HG02610 (cell line): Measurements from ENCODE around the gene GLDN.
A peak's percentile ranks its signal among the peaks of the same experiment; 100 is the strongest.

Source experiments
- ATAC-seq: cut with Tn5 transposase; IDR thresholded peaks from one replicate; pipeline ENCODE4 v1.9.1; 2021; ENCODE audit warnings: mild to moderate bottlenecking, moderate library complexity; ENCODE audit not compliant: unreplicated experiment

The GLDN gene

DNA sequence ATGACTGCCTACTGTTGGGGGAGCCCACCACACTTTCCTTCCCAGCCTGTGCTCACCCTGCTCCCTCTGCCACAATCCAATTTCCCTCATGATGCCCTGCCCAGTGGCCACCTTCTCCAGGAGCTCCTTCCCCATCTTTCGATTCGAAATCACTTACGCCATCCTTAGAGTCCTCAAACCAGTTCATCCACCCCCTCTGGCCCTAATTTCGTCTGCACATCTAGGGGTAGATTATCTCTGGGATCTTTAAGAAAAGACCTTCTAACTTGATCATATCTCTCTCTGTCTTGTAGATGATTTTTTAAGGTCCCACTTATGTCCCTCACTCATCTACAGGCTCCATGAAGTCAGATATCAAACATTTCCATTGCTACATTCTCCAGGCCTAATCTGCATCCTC, 20.1 kb upstream of the GLDN start:
- no peak for ATAC-seq

DNA sequence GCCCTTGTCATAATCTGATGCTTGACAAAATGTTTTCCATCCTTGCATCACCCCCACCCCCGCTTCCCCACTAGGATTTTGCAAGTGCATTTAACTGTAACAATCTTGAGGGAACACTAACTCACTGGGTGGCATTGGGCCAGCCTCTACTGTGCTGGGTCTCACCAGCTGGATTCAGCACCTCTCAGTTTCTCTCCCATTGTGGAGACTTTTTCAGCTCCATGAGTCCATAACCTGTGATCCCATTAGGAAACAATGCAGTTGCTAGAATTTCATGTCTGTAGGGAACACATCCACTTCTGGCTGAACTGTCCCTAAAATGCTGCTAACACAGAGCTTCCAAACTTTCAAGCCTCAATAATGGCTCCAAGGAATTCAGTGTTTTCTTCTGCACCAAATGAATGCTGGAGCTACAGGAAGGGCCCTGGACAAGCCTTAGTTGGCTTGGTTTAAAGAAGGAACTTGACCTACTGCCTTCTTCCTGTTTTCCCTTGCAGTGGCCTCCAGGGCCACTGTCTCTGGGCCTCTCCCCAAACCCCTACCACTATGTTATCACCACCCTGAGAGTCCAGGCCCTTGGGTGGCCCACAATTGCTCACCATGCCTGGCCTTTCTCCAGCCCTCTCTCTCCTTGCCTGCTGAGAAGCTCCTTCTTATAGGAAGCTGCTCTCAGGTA, 18.7 kb upstream of the GLDN start:
- no peak for ATAC-seq

DNA sequence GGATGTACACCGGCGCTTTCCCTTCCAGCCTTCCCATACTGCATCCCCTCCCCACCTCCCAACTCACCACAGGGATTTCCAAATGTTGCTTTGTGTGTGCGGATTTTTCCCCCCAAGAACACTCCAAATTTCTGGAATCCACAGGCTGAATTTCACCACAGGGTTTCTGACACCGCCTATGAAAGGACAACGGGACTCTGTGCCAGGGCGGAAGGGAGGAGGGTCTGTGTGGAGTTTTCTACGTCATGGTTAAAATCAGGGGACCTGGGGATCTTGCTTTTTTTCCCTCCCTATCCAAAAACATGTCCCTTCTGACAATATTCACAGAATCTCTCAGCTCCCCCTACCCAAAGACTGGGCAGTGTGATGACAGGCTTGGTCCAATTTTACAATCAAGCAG, 17.7 kb upstream of the GLDN start:
- ATAC-seq: no peak

GRCh38 chr15:51325167-51325566, 16.3 kb upstream of the GLDN start:
- no peak for ATAC-seq

DNA sequence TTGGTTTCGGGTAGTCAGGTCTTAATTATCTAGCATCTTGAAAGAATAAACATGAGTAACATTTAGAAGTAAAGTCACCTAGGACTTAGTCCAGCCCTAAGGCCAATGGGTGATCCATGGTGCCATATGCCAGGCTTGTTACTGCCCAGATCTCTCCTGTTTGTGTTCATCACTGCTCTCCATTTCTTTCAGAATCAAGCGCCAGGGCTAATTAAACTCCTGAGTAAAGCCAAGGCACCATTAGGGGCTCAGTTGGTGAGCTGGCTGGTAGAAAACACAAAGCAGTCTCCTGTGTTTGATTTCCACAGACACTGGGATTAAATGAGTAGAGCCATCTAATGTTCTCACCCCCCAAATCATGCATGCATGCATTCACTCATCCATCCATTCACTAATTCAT, 14.4 kb upstream of the GLDN start:
- ATAC-seq: no peak

DNA sequence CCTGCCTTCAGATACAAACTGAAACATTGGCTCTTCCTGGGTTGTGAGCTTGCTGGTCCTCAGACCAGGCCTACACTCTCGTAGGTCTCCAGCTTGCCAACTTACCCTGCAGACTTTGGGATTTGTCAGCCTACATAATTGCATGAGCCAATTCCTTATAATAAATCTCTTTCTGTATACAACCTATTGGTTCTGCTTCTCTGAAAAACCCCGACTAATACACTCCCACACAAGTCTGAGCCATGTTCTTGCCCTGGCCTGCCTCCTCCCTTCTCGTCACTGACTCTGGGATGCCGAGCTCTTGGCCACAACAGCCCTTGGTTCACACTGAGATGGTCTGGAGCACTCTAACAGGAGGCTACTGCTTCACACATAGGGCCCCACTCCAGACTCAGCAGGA, 12.5 kb upstream of the GLDN start:
- ATAC-seq: no peak

DNA sequence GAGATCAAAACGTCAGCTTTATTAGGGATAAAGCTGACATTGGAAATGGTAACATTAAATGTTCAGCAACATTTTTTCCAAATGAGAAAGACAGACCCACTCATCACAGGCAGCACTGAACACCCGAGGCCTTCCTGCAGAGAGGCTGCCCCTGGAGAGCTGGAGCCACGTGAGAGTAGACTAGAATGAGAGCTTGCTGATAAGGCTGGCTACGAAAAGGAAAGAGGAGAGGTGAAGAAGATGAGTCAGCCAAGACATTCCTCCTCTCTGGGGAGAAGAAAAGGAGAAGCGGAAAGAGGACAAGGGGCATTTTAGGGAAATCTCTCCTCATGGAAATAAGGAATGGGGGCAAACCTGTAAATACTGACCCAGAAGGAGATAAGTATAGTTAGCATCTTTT, 10.3 kb upstream of the GLDN start:
- ATAC-seq: no peak

- ATAC-seq: no peak
Observed at GRCh38 chr15:51332206-51333147, 9.0 kb upstream of the GLDN start.

GRCh38 chr15:51333571-51333970, 7.9 kb upstream of the GLDN start:
- no peak for ATAC-seq

DNA sequence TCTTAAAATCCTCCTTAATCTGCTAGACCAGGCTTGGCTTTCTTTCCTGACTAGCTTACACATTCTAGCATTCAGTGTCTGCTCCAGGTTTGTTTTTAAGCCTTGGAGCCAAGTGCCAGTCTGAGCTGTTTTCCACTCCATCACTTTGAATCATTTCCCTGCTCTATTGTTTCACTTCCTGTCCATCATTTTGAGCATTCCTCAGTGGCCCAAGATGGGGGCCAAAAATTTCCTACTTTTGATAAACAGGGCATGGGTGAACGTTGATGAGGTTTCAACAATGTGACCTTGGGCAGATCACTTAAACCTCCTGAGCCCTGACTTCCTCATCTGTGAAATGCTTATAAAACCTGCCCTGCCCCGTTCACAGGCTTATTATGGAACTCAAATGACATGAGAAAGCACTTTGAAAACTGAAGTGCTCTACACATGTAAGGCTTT, 7.4 kb upstream of the GLDN start:
- no peak for ATAC-seq

GRCh38 chr15:51335087-51335486, 6.4 kb upstream of the GLDN start:
- peak; percentile 3 for ATAC-seq

DNA sequence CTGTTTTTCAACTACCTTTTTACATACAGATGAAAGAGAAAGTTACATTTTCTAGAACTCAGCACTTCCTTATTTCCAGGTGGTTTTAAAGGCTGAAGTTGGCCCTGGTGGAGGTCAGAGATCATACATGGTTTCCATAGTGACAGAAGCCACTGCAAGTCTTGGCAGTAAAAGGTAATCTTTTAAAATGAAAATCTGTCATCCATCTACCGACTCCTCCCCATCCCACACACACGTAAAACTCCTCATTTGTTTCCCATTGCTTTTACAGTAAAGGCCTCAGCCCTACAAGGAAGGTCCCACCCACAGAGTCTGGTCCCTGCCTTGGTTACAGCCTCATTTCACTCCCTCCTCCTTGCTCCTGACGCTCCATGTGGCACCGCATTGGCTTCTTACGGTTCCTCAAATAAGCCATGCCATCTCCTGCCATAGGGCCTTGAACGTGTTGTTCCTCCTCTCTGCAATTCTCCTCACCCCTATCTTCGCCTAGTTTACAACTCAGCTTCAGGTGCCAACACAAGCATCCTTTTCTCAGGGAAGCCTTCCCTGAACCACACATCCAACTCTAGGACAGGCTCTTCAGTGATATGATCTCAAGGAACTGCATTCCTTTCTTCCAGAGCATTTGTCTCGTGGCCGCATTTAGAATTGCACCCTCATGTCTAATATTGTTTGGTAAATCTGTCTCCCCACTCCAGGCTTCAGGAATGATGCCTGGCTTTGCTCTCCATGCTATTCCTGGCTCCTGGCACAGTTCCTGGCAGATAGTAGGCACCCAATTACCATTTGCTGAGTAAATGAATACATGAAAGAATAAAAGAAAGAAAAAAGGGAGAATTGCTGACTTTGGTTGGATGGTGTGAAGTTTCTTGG, 5.7 kb upstream of the GLDN start:
- peak; percentile 77 for ATAC-seq

DNA sequence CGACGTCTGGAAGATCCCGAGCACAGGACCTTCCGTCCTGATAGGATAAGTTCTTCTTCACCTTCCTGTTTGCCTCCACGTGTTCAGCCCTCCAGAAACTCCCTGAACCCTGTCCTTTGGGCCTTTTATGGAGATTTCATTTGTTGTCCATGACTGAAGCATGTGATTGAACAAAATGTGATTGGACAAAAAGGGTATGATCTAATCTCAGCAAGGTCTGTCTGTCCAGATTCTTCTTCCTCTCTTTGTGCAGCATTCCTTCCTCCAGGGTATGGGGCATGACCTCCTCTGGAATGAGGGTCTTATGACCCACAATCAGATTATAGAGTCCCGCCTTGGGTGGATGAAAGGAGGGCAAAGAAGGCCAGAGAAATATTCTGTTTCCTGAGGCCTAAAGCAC, 3.0 kb upstream of the GLDN start, which contains the start of gene CYP19A1:
Gene CYP19A1, minus strand, starts transcription at position 101 of the 400 bp plus-strand sequence. CDS start 95,684 bp downstream, outside the sequence.
- ATAC-seq: no peak

DNA sequence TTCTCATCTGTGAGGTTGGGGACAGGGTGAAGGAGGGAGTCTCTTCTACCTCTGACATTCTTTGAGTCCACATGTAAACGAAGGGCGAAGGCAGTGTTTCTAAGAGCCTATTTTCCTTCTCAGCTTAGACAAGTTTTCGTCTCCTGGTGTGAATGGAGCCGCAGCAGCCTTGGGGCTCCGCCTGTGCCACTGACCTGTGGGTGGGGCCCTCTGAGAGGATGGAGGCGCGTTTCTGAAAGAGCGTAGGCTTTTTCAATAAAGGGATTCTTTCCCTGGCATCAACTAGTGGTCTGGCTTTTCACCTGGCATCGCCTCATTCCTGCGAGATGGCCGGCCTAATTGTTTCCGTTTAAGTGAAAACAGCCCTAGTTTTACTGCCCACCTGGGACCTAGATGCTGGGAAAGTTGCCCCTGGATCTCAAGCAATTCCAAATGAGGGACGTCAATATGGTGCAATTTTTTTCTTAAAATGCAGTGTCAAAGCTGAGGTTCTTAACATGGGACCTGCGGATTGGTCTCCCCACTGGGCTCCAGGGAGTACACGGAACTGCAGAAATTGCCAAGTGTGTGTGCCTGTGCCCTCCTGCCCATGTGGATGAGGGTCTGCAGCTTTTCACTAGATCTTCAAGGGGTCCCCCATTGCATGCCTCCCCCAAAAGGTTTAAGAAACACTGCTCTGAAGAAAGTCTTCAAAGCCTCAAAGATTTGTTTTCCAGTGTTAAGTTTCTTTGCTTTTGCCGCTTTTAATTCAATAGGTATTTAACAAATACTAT, 958 bp downstream of the GLDN start:
- no peak for ATAC-seq

DNA sequence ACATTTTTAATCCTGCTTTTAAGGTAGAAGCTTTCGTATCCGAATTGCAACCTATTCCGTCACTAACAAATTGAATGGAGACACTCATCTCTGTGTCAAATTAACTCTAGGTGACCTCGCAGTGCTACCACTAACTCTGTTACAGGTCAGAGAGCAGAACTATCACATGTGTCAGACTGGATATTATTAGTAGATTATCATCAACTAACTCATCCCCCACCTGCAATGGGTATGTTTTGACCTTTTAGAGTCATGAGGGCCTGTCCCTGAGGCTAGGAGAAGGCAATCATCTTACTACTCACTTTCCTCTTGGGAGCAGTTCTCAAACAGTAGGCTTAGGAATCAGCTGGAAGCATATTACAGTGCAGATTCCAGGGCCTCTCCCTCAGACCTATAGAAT, 2.0 kb downstream of the GLDN start:
- ATAC-seq: no peak

DNA sequence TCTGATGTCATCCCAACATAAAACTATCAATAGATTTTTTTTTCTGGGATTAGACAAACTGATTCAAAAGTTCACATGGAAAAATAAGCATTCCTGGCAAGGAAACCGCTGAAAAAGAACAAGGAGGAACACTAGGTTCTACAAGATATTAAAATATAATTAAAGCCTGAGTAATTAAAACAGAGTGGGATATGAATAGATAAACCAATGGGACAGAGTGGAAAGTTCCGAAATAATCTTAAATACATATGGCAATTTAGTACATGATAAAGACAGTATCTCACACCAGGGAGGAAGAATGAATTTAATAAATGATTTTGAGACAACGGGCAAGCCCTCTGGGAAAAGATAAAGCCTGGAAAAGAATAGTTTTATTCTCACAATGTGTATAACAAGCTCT, 4.7 kb downstream of the GLDN start:
- ATAC-seq: no peak

DNA sequence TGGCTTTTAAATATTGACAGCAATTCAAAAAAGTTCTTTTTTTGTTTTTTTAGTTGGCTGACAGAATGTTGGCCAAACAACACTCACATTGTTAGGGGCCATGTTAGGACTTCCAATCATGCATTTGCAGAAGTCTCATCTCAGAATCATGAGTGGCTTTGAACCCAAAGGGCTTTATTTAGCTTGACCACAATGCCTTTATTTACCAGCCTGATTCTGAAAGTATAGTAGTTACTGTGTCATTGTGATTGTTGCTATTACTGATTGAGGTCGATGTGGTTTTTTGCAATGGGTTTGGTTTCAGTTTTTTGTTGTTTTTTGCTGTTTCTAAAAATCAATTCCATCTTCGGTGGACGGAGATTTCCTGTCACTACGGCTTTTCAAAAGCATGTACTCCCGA, 7.2 kb downstream of the GLDN start:
- ATAC-seq: peak; percentile 95

DNA sequence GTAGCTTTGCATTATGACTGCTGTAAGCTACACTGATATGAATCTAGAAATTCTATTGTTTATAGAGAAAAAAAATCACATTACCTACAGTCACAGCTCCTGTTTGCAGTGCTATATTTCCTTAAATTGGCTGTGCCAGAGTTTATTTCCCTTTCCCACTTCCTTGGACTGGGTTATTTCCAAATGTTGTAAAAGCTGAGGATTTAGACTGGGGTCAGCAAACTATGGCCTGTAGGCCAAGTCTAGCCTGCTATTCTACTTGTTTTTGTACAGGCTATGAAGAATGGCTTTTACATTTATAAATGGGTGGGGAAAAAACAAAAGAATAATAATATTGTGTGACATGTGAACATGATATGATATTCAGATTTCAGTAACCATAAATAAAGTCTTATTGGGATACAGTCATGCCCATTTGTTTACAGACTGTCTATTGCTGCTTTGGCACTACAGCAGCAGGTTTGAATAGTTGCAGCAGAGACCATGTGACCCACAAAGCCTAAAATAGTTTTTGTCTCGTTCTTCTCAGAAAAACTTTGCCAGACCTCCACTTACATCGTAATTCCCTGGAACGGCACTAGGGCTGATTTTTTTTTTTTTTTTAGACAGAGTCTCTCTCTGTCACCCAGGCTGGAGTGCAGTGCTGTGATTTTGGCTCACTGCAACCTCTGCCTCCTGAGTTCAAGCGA, 7.8 kb downstream of the GLDN start:
- ATAC-seq: no peak

DNA sequence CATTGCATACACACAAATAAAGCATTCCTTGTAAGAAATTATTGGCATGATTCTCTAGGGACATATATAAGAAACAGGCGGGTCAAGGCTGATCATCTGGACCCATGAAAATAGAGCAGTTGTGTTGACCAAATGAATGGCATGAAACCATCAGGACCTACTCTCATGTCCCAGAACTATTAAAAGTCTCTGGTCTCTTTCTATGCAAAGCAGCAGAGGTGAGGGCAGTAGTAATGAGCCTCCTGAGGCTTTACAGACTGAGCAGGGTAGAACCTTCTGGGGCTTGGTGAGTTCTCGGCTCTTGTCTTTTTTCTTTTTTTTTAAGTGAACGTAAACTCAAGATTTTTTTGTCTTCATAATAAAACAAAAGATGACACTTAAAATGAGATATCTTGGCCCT, 9.3 kb downstream of the GLDN start:
- ATAC-seq: no peak

DNA sequence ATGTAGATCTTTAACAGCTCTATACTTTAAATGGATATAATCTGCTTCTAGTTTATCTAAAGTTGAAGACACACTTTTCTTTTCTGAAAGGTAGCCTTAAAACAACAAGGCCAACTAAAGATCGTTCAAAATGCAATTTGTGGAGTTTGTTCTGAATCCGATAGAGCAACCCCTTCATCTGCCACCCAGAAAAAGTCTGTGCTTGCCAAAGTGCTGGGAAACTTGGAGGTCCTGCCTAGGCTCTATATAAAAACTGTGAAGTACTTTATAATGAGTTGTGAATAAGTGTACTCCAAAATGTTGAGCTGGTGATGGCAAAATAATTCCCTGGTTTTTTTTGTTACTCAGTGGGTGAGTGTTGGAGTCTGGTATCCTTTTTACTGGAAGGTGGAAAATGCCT, 12.5 kb downstream of the GLDN start:
- no peak for ATAC-seq
